NCI-H82 (cell line): ENCODE measurements around the gene FASTKD1.
A peak's percentile ranks its signal among the peaks of the same experiment; 100 is the strongest.
"Not testable (repeated sequence)": the region's sequence is repeated elsewhere in the genome, so short reads cannot be mapped to it uniquely, and the experiment has no call there.

Source experiments
- DNase-seq: peaks from one replicate; lab custom pipeline; 2025; lab: John Stamatoyannopoulos, UW

The FASTKD1 gene

GRCh38 chr2:169570752-169571151 is 2.9 kb downstream of the FASTKD1 start:
- DNase-seq: peak; percentile 69

DNA sequence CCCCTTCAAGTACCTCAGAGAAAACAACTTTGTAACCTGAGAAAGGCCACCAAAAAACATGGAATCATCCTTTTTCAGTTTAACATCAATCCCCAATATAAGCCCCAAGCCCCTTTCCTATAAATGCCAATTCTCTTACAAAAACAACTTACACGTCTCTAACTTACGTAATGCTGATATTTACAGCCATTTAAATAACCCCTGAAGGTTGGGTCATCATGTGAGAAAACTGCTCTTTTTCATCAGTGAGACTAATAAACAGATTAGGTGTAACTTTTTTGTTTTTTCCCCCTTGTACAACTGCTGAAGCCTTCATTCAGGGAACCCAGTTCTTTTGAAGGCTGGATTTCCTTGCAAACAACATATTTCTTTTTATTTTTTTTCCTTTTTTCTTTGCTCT is 3.7 kb downstream of the FASTKD1 start:
- no peak for DNase-seq

DNA sequence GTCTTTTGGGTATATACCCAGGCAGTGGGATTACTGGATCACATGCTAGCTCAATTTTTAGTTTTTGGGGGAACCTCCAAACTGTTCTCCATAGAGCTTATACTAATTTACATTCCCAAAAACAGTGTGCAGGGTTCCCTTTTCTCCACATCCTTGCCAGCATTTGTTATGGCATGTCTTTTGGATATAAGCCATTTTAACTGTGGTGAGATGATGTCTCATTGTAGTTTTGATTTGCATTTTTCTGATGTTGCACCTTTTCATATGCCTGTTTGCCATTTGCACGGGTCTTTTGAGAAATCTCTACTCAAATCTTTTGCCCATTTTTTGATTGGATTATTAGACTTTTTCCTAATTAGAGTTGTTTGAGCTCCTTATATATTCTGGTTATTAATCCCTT is 8.0 kb downstream of the FASTKD1 start:
- DNase-seq: no peak

- DNase-seq: peak; percentile 72
Observed at GRCh38 chr2:169562519-169562918, 11.1 kb downstream of the FASTKD1 start.

DNA sequence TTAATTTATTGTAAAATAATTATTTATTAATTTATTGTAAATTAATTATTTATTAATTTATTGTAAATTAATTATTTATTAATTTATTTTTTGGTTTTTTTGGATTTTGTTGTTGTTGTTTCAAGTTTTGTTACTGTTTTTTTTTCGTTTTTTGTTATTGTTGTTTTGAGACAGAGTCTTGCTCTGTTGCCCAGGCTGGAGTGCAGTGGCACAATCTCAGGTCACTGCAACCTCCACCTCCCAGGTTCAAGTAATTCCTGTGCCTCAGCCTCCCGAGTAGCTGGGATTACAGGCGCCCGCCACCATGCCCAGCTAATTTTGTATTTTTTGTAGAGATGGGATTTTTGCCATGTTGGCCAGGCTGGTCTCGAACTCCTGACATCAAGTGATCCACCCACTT is 11.6 kb downstream of the FASTKD1 start:
- not testable (repeated sequence) for DNase-seq

DNA sequence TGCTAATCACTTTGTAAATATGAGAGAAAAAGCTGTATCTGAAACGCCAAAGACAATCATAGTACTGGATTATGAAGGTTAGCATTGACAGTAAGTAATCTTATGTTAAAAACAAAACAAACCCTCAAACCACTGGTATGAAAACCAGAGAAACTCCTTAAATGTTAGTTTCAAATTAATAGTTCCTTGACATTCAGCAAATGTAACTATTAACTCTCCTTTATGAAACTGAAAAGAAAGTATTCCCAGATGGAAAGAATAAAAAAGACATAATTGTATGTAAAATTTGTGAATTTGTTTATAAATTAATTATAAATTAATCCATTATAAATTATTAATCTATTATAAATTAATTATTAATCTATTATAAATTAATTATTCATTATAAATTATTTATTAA is 12.3 kb downstream of the FASTKD1 start:
- no peak for DNase-seq

DNA sequence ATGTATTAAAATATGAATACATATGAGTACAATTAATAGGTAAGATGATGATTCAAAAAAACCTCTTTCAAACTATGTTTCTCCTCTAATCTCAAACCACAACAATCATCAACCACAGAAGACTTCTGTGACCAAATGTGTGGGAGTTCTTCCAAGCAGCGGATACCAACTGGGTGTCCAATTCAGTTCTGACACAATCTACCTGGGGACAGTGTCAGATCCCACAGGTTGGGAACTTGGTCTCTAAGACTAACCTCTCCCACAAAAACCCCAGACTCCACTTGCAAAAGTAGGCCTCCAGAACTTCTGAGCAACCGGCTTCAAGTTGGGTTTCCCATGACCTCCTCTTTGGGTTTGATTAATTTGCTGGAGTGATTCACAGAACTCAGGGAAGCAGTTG is 26.9 kb downstream of the FASTKD1 start:
- no peak for DNase-seq

GRCh38 chr2:169542433-169542832 is 31.2 kb downstream of the FASTKD1 start:
- DNase-seq: no peak

- DNase-seq: no peak
Observed at GRCh38 chr2:169540146-169540545, 33.5 kb downstream of the FASTKD1 start.

- DNase-seq: not testable (repeated sequence)
Observed at GRCh38 chr2:169539460-169539859, 34.2 kb downstream of the FASTKD1 start.

DNA sequence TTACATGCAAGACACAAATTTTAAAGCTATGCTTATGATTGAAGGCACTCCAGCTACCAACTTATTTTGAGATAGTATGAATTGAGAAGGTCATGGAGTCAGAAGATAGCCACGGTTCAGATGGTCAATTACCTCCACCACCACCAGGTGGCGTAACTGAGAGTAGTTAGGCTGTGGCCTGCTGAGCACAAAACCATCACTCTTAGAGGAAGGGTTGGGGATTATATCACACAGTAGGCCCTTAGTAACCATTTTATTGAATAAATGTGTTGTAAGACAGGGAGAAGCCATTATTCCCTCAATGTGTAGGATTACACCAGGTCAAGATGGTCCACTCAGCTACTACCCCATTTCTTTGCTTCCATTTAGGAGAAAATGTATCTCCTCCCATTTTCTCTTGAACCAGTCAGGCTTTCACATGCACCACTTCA is 45.4 kb downstream of the FASTKD1 start:
- DNase-seq: peak; percentile 86

DNA sequence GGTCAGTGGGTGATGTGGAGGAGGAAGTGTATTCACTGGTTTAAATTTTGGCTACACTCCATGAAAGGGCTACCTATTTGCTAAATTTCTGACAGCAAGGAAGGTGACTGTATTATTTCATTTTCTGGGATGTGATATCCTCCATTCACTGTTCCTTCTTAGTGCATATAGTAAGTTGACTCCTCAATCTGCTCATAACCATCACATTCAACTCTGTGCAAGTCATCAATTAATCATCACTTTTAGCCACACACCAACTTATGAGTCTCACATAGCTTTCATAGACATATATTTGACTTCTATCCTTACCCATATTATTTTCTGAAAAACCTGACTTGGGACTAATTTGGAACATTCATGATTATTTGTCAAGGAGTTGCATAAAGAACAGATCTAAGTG is 47.2 kb downstream of the FASTKD1 start:
- DNase-seq: no peak

GRCh38 chr2:169525434-169525833 is 48.2 kb downstream of the FASTKD1 start:
- peak; percentile 7 for DNase-seq

GRCh38 chr2:169523681-169524080 is 50.0 kb downstream of the FASTKD1 start:
- no peak for DNase-seq

GRCh38 chr2:169520896-169521295 is 52.8 kb downstream of the FASTKD1 start:
- DNase-seq: no peak

- not testable (repeated sequence) for DNase-seq
Observed at GRCh38 chr2:169516488-169516995, 57.1 kb downstream of the FASTKD1 start.

GRCh38 chr2:169514758-169515157 is 58.9 kb downstream of the FASTKD1 start:
- DNase-seq: not testable (repeated sequence)

DNA sequence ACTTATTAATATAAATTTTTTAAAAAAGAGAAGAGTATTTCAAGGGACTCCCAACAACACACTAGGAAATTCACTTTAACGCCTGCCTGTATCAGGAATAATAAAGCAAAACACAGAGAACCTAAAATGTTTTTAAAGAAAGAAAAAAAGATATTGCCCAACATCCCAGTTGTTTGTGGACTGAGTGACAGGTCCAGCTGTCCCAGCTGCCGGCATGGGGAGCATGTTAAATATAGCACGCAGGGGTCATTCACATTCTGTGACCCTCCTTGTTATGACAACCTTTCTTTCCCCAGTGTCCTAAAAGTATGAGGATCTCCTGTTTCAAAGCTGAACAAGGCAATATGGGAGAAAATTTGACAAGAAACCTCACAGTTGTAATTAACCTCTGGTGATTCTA is 59.7 kb downstream of the FASTKD1 start:
- no peak for DNase-seq

DNA sequence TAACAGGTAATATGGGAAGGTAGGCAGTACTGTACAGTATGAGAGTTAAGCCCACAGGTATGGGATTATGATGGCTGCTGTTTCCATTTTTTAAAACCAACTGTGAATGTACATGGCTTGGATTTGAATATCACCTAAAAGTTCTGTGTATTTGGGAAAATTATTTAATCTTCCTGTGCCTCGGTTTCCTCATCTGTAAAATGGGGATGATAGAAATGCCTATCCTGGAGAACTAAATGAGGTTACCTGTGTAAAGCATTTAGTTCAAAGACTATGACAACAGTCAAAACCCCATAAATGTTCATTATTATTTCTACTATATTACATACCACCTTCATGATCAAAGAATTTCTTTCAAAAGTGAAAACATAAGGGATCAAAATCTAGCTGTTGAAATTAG is 60.6 kb downstream of the FASTKD1 start:
- no peak for DNase-seq

GRCh38 chr2:169512525-169512924 is 61.1 kb downstream of the FASTKD1 start:
- DNase-seq: no peak

DNA sequence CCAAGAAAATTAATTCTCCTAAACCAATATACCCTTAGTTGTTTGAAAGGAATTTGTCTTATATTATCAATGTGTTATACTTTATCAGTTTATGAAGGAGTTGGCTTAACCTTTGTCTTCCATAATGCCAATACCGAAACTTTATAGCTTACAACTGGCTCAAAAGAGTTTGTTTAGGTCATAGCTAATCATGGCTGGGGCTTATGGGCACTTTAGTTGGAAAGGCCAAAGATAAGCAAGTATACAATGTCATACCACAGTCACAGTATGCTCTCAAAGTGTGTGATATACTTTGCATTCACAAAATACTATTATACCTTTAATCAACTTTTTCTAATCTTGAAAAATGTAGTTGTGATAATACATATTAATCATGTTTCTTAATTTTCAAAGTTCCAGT is 61.8 kb downstream of the FASTKD1 start:
- no peak for DNase-seq

DNA sequence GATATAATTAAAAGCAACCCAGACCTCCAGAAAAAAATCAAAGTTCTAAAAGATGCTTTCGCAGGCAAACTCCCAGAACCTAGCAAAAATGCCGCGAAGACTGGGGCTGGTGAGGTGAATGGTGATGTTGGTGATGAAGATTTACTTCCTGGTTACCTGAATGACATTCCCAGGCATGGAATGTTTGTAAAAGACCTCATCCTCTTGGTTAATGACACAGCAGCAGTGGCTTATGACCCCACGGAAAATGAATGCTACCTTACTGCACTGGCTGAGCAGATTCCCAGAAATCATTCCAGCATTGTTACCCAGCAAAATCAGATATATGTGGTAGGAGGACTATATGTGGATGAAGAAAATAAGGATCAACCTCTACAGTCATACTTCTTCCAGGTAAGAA is 63.2 kb downstream of the FASTKD1 start:
- no peak for DNase-seq

- no peak for DNase-seq
Observed at GRCh38 chr2:169509955-169510354, 63.7 kb downstream of the FASTKD1 start.

DNA sequence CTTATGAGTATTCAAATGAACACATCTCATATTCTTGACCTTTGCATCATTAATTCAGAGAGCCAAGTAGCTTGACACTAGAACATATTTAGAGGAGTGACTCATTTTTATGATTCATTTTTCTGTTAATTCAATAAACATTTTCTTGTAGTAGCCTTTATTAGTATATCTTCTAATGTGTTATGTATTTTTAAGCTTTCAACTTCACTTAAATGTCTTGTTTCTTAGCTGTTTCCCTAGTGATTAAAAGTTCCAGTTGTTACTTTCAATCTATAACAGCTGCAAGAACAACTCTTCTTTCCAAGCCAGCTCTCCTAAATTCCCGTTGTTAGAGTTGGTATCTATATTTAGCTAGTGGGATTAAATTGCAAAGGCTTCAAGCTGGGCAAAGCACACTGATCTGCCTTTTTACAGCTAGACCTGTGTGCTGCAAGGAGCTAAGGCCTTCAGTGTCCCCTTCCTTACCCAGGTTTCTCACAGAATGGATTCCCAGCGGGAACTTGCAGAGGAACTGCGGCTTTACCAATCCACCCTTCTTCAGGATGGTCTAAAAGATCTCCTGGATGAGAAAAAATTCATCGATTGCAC is 64.3 kb downstream of the FASTKD1 start, which contains the start of gene KLHL41:
KLHL41 (plus strand) TSS at position 405 of the 588 bp plus-strand sequence; CDS start at position 482, 77 bp downstream.
- peak; percentile 37 for DNase-seq
